IPS-18c (cell line): Measurements from ENCODE around the gene EP400.

Experiments
- H3K4me3 ChIP-seq: 2 replicates; pipeline ENCODE4 v1.7.0; 2013; ENCODE audit warnings: low read depth, mild to moderate bottlenecking, low read length, moderate library complexity; ENCODE audit not compliant: insufficient read depth
- H3K9me3 ChIP-seq: one replicate; pipeline ENCODE4 v1.6.1; 2013; ENCODE audit warnings: mild to moderate bottlenecking, low read length, moderate library complexity; ENCODE audit not compliant: control insufficient read depth, insufficient read depth

Gene EP400

DNA sequence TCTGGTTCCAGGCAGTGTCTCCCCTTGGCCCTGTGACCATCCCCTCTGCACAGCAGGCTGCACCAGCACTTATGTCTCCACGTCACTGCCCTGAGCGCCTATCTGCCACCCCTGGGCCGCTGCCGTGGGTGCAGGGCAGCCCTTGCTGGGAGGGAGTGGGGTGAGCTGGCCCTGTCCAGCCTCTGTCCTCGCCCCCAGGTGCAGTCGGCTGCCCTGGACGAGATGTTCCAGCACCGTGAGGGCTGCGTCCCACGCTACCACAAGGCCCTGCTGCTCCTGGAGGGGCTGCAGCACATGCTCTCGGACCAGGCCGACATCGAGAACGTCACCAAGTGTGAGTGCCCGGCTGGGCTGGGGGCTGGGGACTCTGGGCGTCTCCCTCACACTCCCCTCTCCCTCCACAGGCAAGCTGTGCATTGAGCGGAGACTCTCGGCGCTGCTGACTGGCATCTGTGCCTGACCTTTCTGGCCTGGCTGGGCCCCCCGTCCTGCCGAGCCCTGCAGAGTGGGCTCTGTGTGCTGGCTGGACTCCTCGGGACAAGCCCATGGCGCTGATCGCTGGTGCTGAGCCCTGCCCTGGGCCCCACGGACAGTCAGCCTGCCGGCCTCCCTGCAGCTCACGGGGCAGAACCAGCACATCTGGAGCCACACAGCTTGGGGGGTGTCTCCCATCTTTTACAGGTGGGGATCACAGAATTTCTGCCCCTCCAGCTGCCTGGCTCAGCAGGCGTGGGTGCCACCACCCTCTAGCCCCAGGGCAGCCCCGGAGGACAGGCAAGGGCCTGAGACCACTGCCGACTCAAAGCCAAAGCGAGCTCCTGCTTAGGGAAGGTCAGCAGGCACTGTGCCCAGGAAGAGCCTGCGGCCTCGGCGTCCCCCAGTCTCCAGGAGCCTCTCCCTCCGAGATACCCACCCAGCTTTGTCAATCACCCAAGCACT is 28.6 kb upstream of the EP400 start:
- no peaks in the 10 kb centered on the region for H3K9me3 ChIP-seq

DNA sequence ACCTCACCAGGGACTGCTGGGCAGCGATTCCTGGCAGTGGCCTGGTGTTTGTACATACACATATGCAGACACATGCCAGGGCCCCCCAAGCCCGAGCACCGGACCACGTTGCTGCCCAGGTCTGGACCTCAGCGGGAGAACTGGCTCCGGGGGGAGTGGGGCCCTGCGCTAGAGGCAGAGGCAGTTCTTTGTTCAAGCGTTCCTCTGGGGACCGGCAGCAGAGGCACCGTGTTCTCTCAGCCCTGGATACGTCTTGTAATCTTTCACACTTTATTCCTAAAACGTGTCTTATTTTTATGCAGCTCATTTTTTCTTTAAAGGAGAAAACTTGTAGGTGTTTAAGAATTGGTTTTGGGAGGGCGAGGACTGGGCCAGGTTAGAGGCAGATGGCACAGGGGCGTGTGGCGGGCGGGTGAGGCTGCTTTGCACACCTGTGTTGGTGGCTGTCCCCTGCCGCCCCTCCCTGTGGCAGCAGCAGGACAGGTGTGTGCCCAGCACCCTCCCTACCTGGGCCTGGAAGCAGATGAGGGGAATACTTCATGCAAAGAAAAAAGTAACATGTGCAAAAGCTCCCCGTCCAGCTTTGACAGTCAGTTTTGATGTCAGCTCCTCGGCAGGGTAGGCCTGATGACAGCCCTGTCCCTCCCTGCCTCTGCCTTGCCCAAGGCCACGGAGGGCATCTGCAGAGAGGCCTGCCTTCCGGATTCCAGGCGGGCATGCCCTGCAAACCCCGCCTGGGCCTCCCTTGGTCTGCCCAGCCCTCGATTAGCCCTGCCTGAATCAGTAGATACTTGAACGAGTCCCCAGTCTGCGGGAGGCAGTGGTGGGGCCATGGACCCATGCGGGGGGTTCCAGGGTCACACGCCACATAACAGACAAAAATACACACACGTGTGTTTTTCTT is 27.6 kb upstream of the EP400 start:
- no peaks in the 10 kb centered on the region for H3K9me3 ChIP-seq
- H3K4me3 ChIP-seq, result no peak overlapping the region

More for the DNA sequence above, 28.6 kb upstream of the EP400 start:
- no peak overlapping the region for H3K4me3 ChIP-seq

DNA sequence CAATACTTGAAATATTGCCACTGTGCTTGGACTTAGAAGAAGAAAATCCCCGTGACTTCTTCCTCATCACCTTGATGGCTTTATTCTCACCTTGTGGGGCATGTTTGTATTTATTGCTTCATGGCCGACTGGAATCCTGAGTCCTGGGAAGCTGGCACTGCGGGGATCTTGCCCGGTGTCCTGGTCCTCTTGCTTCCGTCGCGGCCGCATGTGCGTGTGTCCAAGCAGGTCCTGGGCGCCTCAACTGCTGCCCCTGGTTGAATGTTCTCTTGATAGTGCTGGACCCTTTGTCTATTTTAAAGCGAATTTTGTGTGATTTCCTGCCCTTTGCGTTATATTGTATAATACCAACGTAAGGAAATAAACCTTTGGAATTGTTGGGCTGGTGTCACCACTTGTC is 27.0 kb upstream of the EP400 start:
- Histone ChIP-seq H3K9me3 (no peaks in the 10 kb centered on the region), H3K4me3 (no peak overlapping the region)

DNA sequence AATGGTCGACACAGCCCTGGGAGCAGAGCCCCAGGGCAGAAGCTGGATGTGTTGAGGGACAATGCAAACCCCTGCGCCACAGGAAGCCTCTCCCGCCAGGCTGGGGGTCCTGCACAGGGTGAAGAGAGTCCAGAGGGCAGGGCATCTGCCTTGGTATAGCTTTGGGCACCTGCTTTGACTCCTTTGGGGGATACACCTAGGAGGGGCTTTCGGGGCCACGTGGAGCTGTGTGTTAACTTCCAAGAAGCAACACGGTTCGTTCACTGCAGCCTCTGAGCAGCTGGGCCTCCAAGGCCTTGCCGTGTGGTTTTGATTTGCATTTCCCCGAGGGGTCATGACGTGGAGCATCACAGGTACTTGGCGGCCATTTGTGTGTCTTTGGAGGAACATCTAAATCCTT is 26.5 kb upstream of the EP400 start:
- Histone ChIP-seq H3K4me3 (no peak overlapping the region), H3K9me3 (no peaks in the 10 kb centered on the region)

DNA sequence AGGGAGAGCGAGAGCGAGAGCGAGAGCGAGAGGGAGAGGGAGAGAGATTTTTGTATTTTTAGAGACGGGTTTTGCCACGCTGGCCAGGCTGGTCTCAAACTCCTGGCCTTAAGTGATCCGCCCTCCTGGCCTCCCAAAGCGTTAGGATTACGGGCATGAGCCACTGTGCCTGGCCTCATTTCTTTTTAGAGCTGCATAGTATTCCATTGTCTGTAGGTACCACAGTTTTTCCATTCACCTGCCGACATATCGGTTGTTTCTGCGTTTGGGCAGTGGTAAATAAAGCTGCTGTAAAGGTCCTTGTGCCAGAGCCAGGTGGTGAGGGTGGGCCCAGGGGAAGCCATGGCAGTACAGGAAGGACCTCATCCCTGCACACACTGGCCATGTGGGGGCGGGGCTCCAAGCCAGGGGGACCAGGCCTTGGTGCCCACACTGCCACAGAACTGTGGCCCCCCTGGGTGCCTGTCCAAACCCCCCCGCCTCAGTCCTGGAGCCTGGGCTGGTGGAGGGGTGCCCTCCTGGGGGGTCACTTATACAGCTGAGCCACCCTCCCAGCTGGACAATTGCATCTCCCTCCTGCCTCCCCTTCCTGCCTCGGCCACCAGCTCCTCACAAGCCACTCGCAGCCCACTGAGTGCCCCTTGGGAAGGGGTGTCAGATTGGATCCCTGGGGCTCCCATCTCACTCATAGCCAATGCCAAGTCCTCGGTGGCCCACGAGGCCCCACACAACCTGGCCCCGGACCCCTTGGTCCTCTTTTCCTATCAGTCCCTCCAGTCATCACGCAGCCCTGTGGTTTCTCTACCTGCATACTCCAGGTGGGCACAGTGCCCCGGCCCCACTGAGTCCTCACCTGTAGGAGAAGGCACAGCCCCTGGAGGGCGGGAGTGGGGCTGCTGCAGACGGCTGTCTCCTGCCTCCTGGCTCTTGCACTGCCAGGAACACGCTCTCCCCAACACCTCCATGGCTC is 22.3 kb upstream of the EP400 start:
- H3K4me3 ChIP-seq, result no peak overlapping the region
- H3K9me3 ChIP-seq, result no peaks in the 10 kb centered on the region

DNA sequence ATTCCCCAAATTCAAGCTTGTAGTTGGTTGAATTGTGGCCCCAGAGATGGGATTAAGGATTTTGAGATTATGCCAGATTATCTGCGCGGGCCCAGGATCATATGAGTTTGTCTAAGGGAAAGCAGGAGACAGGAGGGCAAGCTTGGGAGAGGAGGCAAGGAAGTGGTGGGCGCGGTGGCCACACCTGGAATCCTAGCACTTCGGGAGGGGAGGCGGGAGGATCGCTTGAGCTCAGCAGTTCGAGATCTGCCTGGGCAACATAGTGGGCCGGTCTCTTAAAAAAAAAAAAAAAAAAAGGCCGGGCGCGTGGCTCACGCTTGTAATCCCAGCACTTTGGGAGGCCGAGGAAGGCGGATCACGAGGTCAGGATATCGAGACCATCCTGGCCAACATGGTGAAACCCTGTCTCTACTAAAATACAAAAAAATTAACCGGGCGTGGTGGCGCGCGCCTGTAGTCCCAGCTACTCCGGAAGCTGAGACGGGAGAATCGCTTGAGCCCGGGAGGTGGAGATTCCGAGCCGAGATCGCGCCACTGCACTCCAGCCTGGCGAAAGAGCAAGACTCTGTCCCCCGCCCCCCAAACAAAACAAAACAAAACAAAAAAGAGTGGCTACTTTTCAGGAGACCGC is 21.5 kb upstream of the EP400 start:
- Histone ChIP-seq H3K9me3 (no peaks in the 10 kb centered on the region), H3K4me3 (peak overlapping the region; percentile 71)

DNA sequence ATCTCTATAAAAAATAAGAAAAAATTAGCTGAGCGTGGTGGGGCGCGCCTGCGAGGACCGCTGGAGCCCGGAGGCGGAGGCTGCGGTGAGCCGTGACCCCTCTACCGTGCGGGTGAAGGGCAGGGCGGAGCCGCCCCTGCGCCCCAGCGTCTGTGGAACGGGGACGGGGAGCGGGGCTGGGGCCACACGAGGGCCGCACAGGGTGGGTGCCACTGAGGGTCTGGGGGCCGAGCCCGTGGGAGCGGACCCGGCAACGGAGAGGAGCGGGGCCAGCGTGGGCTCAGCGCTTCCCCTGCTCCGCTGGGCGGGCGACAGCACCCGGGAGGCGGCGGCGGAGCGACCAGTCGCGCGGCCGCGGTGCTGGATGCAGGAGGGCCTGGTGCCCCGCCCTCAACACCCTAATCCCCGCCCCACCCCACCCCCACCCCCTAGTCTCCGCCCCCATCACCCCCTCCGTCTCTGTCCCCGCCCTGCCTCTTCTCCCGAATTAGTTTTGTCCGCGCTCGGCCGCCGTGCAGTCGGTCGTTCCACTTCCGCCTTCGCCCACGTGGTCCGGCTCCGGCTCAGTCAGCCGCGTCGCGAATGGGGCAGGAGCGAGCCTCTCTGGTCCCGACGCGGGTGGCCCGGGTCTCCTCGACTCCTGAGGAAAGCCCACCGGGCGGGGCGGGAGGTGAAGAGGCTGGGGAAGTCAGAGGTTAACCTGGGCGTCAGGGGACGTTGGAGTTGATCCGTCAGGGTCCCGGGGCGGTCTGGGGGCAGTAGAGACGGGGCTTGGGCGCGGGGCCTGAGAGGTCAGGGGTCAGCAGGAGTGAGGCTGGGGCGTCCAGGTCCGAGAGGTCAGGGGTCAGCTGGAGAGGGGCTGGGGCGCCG is 20.8 kb upstream of the EP400 start, which contains the start of gene PUS1:
PUS1 (plus strand) TSS at position 566 of the 870 bp plus-strand sequence. CDS start 447 bp downstream, outside the sequence.
- H3K4me3 ChIP-seq, result peak within 1 kb of the TSS; percentile 95
- no peaks in the 10 kb centered on the region for H3K9me3 ChIP-seq

DNA sequence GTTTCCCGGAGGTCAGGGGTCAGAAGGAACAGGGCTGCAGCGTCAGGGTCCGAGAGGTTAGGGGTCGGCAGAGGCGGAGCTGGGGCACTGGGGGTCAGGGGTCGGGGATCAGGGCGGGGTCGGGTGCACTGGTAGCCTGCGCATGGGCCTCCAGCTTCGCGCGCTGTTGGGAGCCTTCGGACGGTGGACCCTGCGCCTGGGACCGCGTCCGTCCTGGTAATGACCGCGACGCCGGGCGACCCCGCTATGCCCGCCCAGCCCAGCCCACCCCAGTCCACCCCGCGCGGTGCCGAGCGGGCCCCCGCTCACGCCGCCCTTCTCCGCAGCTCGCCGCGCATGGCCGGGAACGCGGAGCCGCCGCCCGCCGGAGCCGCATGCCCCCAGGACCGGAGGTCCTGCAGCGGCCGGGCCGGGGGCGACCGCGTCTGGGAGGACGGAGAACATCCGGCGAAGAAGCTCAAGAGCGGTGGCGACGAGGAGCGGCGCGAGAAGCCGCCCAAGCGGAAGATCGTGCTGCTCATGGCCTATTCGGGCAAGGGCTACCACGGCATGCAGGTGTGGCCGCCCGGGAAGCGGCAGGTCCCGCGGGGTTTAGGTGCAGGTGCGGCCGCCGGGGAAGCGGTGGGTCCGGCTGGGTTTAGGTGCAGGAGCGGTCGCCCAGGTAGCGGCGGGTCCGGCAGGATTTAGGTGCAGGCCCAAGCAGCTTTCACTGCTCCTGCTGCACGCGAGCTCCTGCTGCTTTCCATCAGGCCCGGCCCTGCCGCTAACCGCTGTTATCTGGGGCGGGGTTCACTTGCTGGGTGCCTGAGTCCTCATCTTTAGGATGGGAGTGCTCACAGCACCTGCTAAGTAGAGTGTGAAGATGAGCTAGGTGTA is 19.9 kb upstream of the EP400 start:
- no peaks in the 10 kb centered on the region for H3K9me3 ChIP-seq
- peak overlapping the region; percentile 95 for H3K4me3 ChIP-seq

DNA sequence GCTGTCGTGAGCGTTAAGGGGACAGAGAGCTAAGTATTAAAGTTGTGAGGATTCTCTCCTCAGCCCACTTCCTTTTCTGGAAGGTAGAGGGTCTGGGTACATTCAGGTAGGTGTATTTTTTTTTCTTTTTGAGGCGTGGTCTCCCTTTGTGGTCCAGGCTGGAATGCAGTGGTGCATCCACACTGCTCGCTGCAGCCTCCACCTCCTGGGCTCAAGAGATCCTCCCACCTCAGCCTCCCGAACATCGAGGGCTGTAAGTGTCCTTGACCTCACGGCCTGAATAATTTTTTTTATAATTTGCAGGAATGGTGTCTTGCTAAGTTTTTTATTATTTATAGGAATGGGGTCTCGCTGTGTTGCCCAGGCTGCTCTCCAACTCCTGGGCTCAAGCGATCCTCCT is 19.2 kb upstream of the EP400 start:
- Histone ChIP-seq H3K9me3 (no peaks in the 10 kb centered on the region), H3K4me3 (peak overlapping the region; percentile 95)

DNA sequence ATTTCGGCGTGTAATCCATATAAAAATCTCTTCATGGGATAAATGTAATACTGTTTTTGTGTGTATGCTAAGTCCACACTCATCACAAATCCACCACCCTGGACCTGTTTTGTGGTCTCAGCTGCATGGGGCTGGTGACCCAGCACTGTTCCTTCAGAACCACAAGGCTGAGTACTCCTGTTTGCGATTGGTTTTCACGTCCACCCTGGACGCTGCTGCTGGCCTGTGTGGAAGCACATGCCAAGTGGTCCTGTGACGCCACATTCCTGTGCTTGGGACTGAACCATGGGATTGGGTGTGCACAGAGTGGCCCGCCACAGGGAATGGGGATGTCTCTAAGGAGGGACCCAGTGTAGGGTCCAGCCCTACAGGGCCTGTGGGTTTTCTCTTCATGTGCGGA is 16.4 kb upstream of the EP400 start:
- Histone ChIP-seq H3K4me3 (no peak overlapping the region), H3K9me3 (no peaks in the 10 kb centered on the region)

DNA sequence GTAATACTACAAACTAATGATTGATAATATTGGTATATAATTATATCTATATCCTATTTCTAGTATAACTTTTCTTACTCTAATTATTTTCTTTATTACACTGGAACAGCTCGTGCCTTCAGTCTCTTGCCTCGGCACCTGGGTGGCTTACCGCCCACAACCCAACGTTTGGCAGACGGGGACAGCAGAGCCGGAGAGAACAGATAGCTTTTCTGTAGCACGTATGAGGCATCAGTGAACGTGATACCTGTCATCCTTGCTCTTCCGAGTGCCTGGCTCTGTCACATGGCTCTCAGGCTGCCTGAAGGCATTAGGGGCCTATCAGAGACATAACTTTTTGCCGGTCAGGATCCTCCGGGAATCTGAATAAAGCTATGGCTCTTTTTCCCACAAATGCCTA is 15.2 kb upstream of the EP400 start:
- no peak overlapping the region for H3K4me3 ChIP-seq
- no peaks in the 10 kb centered on the region for H3K9me3 ChIP-seq

DNA sequence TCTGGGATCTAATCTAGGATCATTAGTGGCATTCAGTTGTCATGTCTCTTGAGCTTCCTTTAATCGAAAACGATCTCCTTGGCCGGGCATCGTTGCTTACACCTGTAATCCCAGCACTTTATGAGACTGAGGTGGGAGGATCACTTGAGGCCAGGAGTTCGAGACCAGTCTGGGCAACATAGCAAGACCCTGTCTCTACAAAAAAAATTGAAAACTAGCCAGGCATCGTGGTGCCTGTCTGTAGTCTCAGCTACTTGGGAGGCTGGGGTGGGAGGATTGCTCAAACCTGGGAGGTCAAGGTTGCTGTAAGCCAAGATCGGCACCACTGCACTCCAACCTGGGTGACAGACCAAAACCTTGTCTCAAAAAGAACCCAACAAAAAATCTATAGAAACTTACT is 11.7 kb upstream of the EP400 start:
- H3K9me3 ChIP-seq, result no peaks in the 10 kb centered on the region
- no peak overlapping the region for H3K4me3 ChIP-seq

DNA sequence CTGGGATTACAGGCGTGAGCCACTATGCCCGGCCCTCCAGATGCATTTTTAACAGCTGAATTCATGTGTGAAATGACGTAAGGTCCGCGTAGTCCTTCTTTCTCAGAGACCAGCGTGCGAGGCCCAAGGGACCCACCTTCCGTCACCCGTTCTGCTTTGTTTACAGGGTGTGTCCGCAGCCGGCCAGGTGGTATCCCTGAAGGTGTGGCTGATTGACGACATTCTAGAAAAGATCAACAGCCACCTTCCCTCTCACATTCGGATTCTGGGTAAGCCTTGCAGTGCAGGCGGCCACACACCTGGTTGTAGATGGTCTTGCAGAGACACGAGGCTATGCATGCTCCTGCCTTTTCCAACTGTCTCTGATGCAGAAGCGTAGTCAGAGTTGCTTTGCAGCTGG is 10.7 kb upstream of the EP400 start:
- no peak overlapping the region for H3K4me3 ChIP-seq
- no peaks in the 10 kb centered on the region for H3K9me3 ChIP-seq

DNA sequence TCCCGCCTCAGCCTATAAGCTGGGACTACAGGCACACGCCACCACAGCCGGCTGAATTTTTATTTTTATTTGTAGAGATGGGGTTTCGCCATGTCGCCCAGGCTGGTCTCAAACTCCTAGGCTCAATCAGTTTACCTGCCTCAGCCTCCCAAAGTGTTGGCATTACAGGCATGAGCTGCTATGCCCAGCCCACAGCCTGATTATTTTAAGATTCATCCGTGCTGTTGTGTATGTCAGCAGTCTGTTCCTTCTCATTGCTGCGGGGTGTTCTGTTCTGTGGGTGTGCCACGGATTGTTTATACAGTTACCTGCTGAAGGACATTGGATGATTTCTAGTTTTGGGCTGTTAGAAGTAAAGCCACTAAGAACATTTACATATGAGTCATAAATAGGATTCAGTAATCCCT is 9.6 kb upstream of the EP400 start:
- no peaks in the 10 kb centered on the region for H3K9me3 ChIP-seq

More for the DNA sequence above, 9.6 kb upstream of the EP400 start:
- no peak overlapping the region for H3K4me3 ChIP-seq
